ENCODE data around the gene FSIP1.

Gene FSIP1

GRCh38 chr15:39589815-39590644 lies 192.6 kb downstream of the FSIP1 start:
- DNase-seq = no peak

GRCh38 chr15:39589193-39589814 lies 193.3 kb downstream of the FSIP1 start:
- DNase-seq = no peak

DNA sequence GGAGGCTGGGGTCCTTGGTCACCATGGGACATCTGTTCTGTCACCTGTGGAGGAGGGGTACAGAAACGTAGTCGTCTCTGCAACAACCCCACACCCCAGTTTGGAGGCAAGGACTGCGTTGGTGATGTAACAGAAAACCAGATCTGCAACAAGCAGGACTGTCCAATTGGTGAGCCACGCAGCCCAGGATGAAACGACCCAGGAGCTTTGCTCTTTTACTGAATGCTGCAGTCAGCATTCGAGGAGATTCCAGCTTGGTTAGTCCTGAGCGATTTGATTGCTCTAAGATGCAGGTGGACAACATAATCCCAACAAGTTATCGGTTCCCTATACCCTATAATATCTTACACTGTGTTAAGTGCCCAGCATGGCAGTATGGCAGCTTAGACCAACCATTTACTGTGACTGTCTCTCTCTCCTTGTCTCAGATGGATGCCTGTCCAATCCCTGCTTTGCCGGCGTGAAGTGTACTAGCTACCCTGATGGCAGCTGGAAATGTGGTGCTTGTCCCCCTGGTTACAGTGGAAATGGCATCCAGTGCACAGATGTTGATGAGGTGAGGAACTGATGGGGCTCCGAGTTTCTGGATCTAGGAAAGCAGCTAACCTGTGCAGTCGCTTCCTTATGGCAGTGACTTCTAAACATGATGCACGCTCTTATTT lies 194.0 kb downstream of the FSIP1 start:
- no peak for DNase-seq

GRCh38 chr15:39587731-39588530 lies 194.7 kb downstream of the FSIP1 start:
- no peak for DNase-seq

DNA sequence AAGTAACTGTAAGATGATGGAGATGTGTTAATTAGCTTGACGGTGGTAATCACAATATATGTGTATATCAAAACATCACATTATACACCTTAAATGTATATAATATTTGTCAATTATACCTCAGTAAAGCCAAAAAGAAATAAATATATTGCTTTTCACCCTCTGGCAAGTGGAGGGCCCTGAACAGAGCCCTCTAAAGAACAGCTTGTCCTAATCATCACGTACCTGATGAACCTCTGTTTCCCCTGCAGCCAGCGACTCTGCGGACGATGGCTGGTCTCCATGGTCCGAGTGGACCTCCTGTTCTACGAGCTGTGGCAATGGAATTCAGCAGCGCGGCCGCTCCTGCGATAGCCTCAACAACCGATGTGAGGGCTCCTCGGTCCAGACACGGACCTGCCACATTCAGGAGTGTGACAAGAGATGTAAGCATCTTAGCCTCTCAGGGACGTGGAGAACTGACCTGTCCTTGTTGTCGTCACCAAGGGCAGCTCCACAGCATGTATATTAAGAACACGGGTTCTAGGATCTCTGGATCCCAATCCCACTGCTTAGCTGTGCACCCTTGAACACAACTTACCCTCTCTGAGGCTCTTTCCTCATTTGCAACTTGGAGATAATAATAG lies 195.4 kb downstream of the FSIP1 start:
- DNase-seq = no peak

DNA sequence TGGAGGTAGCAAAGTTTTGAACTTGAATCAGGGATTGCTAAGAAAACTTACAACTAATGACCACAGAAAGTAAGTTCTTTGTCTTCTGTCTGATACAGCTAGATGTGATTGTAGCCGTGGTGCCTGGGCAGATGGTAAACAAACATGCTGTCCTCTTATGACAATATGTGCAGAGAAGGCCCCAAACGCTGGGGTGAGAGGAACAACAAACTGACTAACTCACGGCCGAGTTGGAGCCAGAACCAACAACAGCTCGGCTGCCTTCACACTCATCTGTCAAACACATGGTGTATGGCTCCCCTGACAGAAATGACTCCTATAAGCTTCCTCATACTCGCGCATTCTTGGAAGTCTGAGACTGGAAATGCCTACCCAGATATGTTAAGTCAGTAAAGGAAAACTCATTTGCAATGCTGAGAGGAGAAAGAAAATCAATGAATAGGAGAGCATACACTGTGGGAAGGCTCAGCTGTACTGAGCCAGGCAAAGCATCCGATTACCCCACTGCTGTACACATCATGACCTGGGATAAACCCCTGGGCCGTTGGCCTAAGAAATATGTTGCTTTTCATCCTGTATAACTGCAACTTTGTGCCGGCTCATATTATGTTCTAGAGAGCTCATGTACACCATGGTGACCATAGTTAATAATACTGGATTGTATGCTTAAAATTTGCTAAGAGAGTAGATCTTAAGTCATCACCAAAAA lies 196.1 kb downstream of the FSIP1 start:
- no peak for DNase-seq

- DNase-seq = no peak
Observed at GRCh38 chr15:39585871-39586301, 196.8 kb downstream of the FSIP1 start.

GRCh38 chr15:39585389-39585841 lies 197.2 kb downstream of the FSIP1 start:
- no peak for DNase-seq

- DNase-seq = no peak
Observed at GRCh38 chr15:39584662-39585388, 197.8 kb downstream of the FSIP1 start.

DNA sequence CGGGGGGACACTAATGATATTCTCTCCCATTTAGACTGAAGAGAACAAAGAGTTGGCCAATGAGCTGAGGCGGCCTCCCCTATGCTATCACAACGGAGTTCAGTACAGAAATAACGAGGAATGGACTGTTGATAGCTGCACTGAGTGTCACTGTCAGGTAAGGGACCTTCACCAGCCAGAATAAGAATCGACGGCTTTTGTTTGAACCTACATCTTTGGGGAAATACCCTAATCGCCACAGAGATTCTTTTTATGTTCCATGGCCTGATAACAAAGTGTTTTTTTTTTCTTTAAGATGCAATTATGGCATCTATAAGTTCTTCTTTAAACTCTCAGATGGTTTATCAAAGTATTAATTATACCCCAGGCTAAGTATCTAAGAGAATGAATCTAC lies 198.4 kb downstream of the FSIP1 start:
- DNase-seq = no peak

GRCh38 chr15:39583596-39584265 lies 198.9 kb downstream of the FSIP1 start:
- no peak for DNase-seq

DNA sequence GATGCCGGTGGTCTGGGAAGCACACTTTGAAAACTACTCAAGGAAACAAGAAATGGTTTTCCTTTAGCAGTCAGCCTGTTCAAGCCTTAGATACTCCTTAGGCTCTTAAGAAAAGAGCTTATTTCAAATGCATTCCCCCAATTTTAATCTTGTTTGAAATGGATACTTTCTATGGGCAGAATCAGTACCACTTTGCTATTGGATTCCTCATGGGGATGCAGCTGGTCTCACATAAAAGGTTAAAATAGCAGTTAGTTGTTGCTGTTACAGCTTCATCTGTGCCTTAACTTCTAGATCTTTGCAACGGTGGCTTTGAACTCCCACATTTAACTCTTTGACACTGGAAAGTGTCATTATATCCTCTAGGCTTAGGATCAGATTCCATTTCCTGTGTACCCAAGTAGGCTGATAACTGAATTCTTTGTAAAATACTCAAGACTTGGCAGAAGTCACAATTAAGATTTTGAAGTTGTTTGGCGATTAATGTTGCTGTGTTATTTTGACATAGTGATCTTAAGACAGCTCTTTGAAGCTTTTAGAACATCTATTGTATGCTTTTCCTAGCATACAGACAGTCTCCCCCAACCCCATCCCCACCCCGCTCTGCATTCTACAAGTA lies 199.6 kb downstream of the FSIP1 start:
- DNase-seq = no peak

- no peak for DNase-seq
Observed at GRCh38 chr15:39582286-39582976, 200.2 kb downstream of the FSIP1 start.

DNA sequence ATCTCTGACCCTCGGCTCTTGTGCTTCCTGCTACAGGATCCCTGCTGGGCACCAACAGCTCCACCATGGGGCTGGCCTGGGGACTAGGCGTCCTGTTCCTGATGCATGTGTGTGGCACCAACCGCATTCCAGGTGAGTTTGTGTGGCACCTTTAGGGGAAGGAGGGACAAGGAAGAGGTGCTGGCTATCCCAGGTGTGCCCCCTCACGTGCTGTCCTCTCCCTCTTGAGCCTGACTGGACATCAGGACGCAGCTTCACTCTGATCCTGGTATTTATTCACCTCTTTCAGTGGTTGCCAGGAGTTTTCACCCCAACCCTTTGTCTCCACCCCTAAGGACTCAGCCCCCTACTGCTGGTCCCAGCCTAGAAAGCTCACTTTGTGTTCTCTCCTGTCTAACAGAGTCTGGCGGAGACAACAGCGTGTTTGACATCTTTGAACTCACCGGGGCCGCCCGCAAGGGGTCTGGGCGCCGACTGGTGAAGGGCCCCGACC lies 200.8 kb downstream of the FSIP1 start:
- DNase-seq = no peak

- no peak for DNase-seq
Observed at GRCh38 chr15:39581242-39581792, 201.3 kb downstream of the FSIP1 start.

GRCh38 chr15:39580485-39581241 lies 202.0 kb downstream of the FSIP1 start, which contains the start of gene THBS1:
THBS1 (plus strand) TSS chr15:39581079; CDS start chr15:39581858, 779 bp downstream.
- DNase-seq = peak; percentile 49

GRCh38 chr15:39580117-39580484 lies 202.5 kb downstream of the FSIP1 start:
- peak; percentile 79 for DNase-seq

Data from activated T-cell treated with anti-CD3 and anti-CD28 coated beads for 4 hours (primary cell).